Measurements from ENCODE around the gene CFAP46.

DNA sequence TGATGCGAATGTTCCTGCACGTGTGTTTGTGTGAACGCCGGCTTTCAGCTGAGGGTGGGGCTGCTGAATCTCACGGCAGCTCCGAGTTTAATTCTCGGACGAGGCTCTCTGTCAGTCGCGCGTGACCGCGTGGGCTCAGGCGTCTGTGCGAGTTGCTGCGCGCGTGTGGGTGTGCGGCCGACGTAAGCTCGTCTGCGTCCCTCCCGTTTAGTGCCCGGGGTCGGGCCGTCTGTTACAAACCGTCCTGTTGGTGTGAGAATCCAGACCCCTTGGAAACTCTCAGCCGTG is 41.6 kb upstream of the CFAP46 start:
- TF ChIP-seq, protein P1, sequence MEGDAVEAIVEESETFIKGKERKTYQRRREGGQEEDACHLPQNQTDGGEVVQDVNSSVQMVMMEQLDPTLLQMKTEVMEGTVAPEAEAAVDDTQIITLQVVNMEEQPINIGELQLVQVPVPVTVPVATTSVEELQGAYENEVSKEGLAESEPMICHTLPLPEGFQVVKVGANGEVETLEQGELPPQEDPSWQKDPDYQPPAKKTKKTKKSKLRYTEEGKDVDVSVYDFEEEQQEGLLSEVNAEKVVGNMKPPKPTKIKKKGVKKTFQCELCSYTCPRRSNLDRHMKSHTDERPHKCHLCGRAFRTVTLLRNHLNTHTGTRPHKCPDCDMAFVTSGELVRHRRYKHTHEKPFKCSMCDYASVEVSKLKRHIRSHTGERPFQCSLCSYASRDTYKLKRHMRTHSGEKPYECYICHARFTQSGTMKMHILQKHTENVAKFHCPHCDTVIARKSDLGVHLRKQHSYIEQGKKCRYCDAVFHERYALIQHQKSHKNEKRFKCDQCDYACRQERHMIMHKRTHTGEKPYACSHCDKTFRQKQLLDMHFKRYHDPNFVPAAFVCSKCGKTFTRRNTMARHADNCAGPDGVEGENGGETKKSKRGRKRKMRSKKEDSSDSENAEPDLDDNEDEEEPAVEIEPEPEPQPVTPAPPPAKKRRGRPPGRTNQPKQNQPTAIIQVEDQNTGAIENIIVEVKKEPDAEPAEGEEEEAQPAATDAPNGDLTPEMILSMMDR (IDR thresholded peaks at IDR 0.05; ENCODE audit: control extremely low read depth in 1 of 3, insufficient read depth in 1 of 3, low read depth in 1 of 3, low read length in 3 of 3) = no peak
- no peak for TF ChIP-seq POLR2A (IDR thresholded peaks at IDR 0.05; ENCODE audit: control extremely low read depth in 1 of 2, low read depth in 2 of 2, low read length in 2 of 2)
- no peak for TF ChIP-seq KDM4A (IDR thresholded peaks at IDR 0.05; ENCODE audit: low read depth, low read length, severe bottlenecking)
- no peak for TF ChIP-seq POLR2AphosphoS5 (IDR thresholded peaks at IDR 0.05; ENCODE audit: low read depth, low read length)
- no peak for TF ChIP-seq YY1 (IDR thresholded peaks at IDR 0.05; ENCODE audit: low read depth, low read length)
- TF ChIP-seq ASH2L (IDR thresholded peaks at IDR 0.05; ENCODE audit: low read length) = no peak
- TF ChIP-seq EP300 (IDR thresholded peaks at IDR 0.05; ENCODE audit: borderline replicate concordance in 1 of 2, low read depth in 2 of 2, low read length in 2 of 2) = no peak
- no peak for TF ChIP-seq CREB1 (IDR thresholded peaks at IDR 0.05)
- TF ChIP-seq ZNF274 (IDR thresholded peaks at IDR 0.05; ENCODE audit: borderline replicate concordance, extremely low read depth, low read length) = no peak
- TF ChIP-seq EZH2 (IDR thresholded peaks at IDR 0.05; ENCODE audit: low read depth, low read length, severe bottlenecking) = no peak
- no peak for TF ChIP-seq SIX5 (IDR thresholded peaks at IDR 0.05; ENCODE audit: low read depth, low read length)
